Effector CD8-positive, alpha-beta T cell (primary cell): ENCODE data around the gene BCDIN3D.

Experiments
- DNase-seq: peaks from one replicate; lab custom pipeline; 2025; lab: John Stamatoyannopoulos, UW

The BCDIN3D gene

GRCh38 chr12:49796606-49797448 is 46.1 kb downstream of the BCDIN3D start:
- DNase-seq, result no peak

- no peak for DNase-seq
Observed at GRCh38 chr12:49796155-49796554, 46.8 kb downstream of the BCDIN3D start.

GRCh38 chr12:49795654-49796105 is 47.2 kb downstream of the BCDIN3D start:
- no peak for DNase-seq

- no peak for DNase-seq
Observed at GRCh38 chr12:49794811-49795653, 47.9 kb downstream of the BCDIN3D start.

- DNase-seq, result no peak
Observed at GRCh38 chr12:49794021-49794420, 48.9 kb downstream of the BCDIN3D start.

- DNase-seq, result no peak
Observed at GRCh38 chr12:49793620-49794019, 49.3 kb downstream of the BCDIN3D start.

GRCh38 chr12:49792976-49793580 is 49.8 kb downstream of the BCDIN3D start:
- DNase-seq, result no peak

- no peak for DNase-seq
Observed at GRCh38 chr12:49792181-49792970, 50.5 kb downstream of the BCDIN3D start.

GRCh38 chr12:49791700-49792099 is 51.2 kb downstream of the BCDIN3D start:
- no peak for DNase-seq

- no peak for DNase-seq
Observed at GRCh38 chr12:49790741-49791555, 52.0 kb downstream of the BCDIN3D start.

GRCh38 chr12:49789992-49790391 is 52.9 kb downstream of the BCDIN3D start:
- no peak for DNase-seq

- no peak for DNase-seq
Observed at GRCh38 chr12:49787672-49788071, 55.2 kb downstream of the BCDIN3D start.
